ENCODE measurements around the gene MAEA.
"Not testable (repeated sequence)": the region's sequence is repeated elsewhere in the genome, so short reads cannot be mapped to it uniquely, and the experiment has no call there.

Gene MAEA

DNA sequence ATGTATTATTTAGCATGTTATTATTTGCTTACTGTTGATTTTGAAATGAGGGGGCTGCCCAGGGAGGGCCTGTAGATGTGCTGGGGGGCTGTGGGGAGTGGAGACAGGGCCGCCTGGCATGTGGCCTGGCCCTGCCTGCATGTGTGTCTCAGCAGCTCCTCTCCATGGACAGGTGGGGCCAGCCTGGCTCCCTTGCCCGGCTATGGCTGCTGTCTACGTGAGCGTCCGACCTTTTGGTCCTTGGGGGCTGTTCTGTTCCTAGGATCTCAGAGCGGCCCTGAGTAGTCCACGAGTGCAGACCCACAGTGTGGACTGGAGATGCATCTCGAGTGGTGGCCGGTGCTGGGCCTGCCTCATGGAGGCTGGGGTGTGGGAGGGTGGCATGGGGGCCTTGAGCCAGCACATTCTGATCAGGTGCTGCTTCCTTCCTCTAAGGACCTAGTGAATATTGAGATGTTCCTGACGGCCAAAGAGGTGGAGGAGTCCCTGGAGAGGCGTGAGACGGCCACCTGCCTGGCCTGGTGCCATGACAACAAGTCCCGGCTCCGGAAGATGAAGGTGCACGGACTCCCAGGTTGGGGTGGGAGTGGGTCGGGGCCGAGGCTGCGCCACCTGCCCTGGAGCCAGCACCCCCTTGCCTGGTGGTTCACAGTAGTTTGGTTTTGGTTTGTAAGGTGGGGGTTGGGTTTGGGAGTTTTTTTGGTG lies 32.4 kb downstream of the MAEA start:
- DNase-seq (ENCODE audit: low read depth), result no peak

DNA sequence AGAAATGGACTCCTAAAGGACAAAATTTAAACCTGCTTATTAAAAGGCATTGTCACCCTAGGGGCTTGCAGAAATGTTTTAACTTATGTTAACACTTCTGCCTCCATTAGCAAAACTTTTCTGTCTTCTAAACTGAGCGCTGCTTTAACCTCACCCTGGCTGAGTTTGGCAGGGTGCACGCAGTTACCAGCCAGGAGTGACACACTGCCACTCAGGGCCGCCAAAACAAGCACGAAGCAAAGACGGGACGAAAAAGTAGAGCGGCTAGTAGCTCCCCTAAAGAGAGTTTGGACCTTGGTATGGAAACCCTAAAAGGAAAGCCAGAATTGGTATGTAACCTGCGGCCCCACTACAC lies 33.6 kb downstream of the MAEA start:
- DNase-seq (ENCODE audit: low read depth), result no peak

GRCh38 chr4:1323635-1324442 lies 34.1 kb downstream of the MAEA start:
- peak; percentile 94 for DNase-seq (ENCODE audit: low read depth)

GRCh38 chr4:1324443-1325175 lies 34.9 kb downstream of the MAEA start:
- DNase-seq (ENCODE audit: low read depth), result peak; percentile 55

DNA sequence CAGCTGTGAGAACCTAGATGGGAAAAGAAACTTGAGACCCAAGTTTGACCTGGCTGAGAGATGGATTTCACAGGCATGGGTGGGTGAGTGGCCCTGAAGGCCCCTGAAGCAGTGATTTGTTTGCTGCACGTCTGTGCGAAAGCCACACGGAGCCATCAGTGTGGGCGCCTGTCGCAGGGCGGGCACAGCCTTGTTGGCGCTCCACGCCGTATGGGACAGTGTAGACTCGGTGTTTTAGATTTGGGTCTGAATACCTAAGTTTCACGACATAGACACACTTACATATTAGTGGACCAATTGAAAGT lies 35.4 kb downstream of the MAEA start:
- DNase-seq (ENCODE audit: low read depth), result no peak

- DNase-seq (ENCODE audit: low read depth), result no peak
Observed at GRCh38 chr4:1325681-1326635, 36.3 kb downstream of the MAEA start.

DNA sequence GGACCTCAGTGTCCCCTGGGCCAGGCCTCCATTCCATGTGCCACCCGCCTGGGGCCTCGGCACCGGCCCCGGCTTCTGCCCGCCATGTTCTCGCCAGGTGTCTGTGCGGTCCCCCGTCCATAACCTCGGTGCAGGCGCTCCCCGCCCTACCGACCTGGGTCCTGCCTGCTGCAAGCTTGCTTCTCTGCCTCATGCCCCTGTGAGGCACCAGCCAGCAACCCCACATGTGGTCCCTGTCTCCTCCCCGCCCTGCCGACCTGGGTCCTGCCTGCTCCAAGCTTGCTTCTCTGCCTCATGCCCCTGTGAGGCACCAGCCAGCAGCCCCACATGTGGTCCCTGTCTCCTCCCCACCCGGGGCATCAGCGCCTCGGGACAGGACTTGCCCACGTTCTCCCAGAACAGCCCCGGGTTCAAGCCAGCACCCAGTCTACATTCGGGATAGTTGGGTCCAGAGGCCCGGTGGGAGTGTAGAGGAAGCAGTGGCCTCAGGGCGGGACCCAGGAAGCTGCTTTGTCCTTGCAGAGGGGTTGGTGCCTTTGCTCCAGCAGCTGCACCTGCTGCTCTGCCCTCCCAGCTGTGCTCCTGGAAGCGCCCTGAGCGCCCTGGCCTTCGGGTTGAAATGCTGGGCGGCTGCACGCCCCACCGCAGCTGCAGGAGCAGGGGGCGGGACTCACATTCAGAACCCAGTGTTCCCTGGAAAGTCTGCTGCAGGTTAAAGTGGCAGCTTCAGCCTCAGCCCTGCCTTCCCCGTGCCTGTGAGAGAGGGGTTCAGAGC lies 37.2 kb downstream of the MAEA start:
- no peak for DNase-seq (ENCODE audit: low read depth)

GRCh38 chr4:1327526-1328266 lies 38.0 kb downstream of the MAEA start:
- DNase-seq (ENCODE audit: low read depth), result no peak

DNA sequence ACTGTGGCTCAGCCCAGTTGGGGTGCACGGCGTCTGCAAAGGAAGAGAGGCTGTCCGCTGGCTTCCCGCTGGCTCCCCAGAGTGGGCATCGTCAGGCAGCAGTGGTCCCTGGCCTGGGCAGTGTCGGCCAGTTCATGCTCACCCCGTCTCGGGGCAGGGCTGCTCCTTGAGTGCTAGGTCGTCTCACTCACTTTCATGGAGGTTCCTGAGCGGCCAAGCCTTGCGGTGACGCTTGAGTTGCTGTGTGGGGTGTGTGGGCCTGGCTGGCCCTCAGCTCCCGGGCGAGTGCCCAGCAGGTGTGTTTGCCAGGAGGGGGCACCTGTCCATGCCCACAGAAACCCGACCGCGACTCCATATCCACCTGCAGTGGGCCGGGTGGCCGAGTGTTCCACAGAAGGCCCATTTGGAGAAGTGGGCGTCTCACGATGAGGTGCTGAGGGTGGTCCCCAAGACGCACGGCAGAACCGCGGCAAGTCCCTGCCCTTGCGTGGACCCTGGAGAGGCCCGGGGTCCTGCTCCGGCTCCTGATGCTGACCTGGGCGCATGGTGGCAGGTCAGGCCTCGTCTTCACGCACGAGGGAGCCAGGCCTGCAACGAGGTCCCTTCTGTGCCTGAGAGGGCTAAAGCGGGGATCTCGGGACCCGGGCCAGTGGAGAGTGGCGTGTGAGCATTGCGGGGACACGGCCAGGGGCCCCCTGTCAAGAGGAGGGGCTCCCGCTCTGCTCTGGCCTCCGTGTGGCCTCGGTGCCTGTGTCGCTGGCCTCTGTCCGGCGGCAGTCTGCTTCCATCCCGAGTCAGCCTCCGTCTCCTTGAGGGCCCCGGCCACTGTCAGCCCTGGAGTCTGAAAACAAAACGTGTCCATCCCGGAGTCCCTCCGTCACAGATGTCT lies 38.8 kb downstream of the MAEA start:
- DNase-seq (ENCODE audit: low read depth), result no peak

DNA sequence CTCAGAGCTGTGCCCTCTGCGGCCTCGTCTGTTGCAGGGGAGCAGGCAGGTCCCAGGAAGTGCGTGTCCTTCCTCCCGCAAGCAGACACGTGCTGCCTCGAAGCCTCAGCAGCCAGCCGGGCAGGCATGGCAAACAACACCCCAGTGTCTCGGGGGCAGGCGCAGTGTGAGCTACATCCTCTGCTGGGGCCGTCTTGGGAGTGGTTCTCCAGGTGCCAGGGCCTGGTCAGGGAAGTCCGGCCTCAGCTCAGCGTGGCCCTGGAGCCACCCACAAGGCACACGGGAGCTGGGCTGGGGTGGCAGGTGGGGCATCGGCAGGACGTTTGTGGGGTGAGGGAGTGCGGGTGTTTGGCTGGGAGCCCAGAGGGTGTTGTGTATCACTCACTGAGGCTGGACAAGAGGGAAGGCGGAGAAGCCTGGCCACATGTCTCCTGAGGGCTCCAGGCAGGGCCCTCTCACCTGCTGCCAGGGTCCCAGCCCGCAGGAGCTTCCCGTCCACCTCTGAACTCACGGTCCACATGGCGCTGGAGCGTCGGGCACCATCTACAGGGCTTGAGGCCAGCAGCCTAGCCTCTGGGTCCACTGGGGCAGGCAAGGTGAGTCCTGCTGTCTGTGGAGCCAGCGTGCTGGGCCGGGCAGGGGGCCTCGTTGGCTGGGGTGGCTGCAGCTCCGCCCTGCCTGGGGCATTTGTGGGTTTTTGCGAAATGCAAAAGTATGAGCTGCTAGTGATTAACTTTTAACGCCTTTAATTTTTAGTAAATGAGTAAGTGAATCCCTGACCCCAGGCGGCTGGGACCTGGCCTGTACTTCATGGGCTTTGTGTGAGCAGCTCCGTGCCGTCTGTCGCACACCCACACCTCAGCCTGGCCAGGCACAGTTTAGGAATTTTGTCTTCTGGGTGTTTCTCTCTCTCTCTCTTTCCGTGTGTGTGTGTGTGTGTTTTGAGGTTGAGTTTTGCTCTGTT lies 40.0 kb downstream of the MAEA start:
- DNase-seq (ENCODE audit: low read depth), result peak; percentile 32

- DNase-seq (ENCODE audit: low read depth), result no peak
Observed at GRCh38 chr4:1330761-1331590, 41.3 kb downstream of the MAEA start.

DNA sequence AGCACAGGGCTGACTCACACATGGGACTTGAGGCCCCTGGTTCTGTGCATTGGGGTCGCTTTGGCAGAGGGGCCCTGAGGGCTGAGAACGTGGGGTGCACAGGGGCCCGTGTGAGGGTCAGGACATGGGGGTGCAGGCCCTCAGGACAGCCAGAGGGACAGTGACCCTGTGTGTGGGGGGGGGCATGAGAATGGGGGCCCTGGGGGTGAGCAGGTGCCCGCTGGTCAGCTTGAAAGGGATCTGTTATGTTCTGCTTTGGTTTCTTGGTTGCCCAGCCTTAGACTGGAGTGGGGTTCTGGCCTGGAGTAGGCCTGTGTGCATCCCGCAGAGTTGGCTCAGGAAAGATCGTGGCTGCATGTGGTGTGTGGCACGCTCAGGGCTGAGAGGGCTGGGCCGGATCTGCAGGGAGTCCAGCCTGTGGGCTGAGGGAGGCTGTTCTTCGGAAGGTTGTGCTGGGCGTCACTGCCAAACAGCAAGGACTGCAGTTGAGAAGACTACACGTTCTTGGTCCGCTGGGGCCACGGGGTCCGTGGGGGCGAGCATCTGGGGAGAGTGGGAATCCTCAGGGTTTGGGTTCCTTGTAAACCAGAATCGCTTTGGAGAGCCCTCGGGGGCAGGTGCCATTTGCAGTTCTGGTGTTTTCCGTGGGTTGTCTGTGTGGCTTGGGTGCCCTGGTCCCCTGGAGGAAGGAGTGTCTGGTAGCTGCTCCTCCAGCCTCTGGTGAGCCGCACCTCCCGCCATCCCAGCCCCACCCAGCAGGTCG lies 42.1 kb downstream of the MAEA start:
- no peak for DNase-seq (ENCODE audit: low read depth)

DNA sequence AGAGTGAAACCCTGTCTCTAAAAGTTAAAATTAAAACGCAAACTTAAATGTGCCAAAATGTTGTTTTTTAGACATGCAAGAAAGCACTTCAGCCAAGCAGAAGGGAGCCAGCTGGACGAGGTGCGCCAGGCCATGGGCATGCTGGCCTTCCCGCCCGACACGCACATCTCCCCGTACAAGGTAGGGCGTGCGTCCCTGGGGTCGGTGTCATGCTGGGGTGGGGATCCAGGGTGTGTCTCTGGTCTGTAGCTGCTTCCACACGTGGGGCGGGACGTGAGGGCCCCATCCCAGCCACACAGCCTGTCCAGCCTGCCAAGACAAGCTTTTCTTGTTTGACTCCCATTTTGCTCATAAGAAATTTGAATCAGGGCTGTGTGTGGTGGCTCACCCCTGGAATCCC lies 43.0 kb downstream of the MAEA start:
- DNase-seq (ENCODE audit: low read depth), result no peak

- no peak for DNase-seq (ENCODE audit: low read depth)
Observed at GRCh38 chr4:1333256-1333655, 43.6 kb downstream of the MAEA start.

DNA sequence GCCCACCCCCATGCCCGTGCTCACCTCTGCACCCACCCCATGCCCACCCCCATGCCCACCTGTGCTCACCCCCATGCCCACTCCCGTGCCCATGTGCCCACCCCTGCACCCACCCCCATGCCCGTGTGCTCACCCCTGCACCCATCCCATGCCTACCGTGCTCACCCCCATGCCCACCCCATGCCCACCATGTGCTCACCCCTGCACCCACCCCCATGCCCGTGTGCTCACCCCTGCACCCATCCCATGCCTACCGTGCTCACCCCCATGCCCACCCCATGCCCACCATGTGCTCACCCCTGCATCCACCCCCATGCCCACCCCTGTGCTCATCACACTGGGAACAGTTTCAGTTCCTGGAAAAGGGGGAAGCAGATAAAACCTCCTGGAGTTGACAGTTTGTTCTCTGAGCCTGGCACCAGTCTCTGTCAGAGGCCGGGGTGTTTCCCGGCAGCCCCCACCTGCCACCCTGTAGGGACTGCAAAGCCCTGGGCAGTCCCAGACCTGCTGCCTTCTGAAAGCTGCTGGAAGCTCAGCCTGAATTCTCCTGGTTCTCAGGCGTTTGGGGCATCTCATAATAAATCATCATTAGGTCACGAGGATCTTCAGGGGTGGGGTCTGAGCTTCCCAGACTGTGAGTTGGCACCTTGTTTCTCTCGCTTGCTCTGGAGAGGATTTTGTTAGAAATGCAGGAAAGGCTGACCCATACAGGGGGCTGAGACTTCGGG lies 44.3 kb downstream of the MAEA start:
- not testable (repeated sequence) for DNase-seq (ENCODE audit: low read depth)

DNA sequence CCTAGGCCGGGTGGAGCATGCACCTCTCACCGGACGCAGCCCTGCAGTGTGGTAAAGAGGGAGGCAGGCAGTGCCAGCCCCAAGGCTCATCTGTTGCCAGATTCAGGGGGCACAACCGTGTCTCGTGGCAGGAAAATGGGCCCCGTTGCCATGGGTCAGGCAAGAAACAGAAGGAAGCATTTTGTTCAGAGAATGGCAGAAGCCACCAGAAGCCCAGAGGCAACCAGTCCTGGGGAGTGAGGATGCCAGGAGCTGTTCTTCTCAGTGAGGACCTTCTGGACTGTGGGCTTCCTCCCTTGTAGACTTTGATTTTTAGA lies 44.8 kb downstream of the MAEA start:
- no peak for DNase-seq (ENCODE audit: low read depth)
